ENCODE results near the gene GAP43. TPM values are rescaled to one million over a fixed set of nuclear protein-coding genes. Genes with fewer than 3 reads are reported as not detected.

GAP43 gene
- total RNA-seq, 1 donor from 2014 or later, result not detected

- peaks cover 22% of the 10 kb centered on the region for H3K4me1 Mint-ChIP-seq
- peaks cover 13% of the 10 kb centered on the region for H3K27me3 Mint-ChIP-seq
- intact Hi-C loops (cut with micrococcal nuclease), result no loop called here
- no peaks in the 10 kb centered on the region for H3K9me3 Mint-ChIP-seq
- no peak overlapping the region for H3K4me3 Mint-ChIP-seq
- H3K36me3 Mint-ChIP-seq (ENCODE audit: low read depth), result no peaks in the 10 kb centered on the region
- H3K27ac Mint-ChIP-seq, result no peak overlapping the region
- peak; percentile 53 for DNase-seq
Measured at GRCh38 chr3:115660646-115661337, 37.5 kb downstream of the GAP43 start.

- DNase-seq, result no peak
- Mint-ChIP-seq H3K4me3 (no peak overlapping the region), H3K27ac (no peak overlapping the region), H3K4me1 (peaks cover 17% of the 10 kb centered on the region), H3K9me3 (no peaks in the 10 kb centered on the region), H3K27me3 (peaks cover 12% of the 10 kb centered on the region), H3K36me3 (ENCODE audit: low read depth) (no peaks in the 10 kb centered on the region)
- intact Hi-C loops (cut with micrococcal nuclease), result no loop called here
Measured at GRCh38 chr3:115662356-115662755, 39.0 kb downstream of the GAP43 start.

- intact Hi-C loops (cut with micrococcal nuclease), result no loop called here
- H3K36me3 Mint-ChIP-seq (ENCODE audit: low read depth), result no peaks in the 10 kb centered on the region
- no peak overlapping the region for H3K4me3 Mint-ChIP-seq
- peaks cover 10% of the 10 kb centered on the region for H3K4me1 Mint-ChIP-seq
- no peaks in the 10 kb centered on the region for H3K9me3 Mint-ChIP-seq
- H3K27ac Mint-ChIP-seq, result no peak overlapping the region
- no peak for DNase-seq
- H3K27me3 Mint-ChIP-seq, result peaks cover 12% of the 10 kb centered on the region
Measured at GRCh38 chr3:115663414-115663813, 40.1 kb downstream of the GAP43 start.

DNA sequence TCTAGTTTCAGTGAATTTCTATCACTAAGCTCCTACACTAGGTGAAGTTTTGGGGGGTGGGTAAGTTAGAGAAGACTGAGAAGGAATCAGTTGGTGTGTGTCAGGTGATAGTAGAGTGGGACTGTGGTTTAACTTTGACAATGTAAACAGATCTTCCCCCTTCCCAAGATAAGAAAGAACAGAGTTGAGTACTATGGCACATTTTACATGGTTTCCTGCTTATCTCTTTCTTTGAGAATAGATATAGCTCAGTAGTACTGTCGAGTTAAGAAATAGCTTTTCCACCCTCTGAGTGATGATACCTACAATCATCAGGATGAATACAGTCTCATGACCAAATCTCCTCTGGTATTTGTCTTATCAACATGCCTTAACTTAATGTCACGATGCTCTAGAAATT, 42.8 kb downstream of the GAP43 start:
- Mint-ChIP-seq H3K27ac (no peak overlapping the region), H3K27me3 (peaks cover 12% of the 10 kb centered on the region), H3K9me3 (no peaks in the 10 kb centered on the region), H3K36me3 (ENCODE audit: low read depth) (no peaks in the 10 kb centered on the region), H3K4me3 (no peak overlapping the region), H3K4me1 (peaks cover 5% of the 10 kb centered on the region)
- DNase-seq, result no peak
- intact Hi-C loops (cut with micrococcal nuclease), result no loop called here

- DNase-seq, result no peak
- Mint-ChIP-seq H3K27ac (no peak overlapping the region), H3K27me3 (peaks cover 15% of the 10 kb centered on the region), H3K36me3 (ENCODE audit: low read depth) (no peaks in the 10 kb centered on the region), H3K4me3 (no peak overlapping the region), H3K9me3 (no peaks in the 10 kb centered on the region), H3K4me1 (peaks cover 6% of the 10 kb centered on the region)
- intact Hi-C loops (cut with micrococcal nuclease), result no loop called here
Measured at GRCh38 chr3:115666920-115667737, 43.8 kb downstream of the GAP43 start.

DNA sequence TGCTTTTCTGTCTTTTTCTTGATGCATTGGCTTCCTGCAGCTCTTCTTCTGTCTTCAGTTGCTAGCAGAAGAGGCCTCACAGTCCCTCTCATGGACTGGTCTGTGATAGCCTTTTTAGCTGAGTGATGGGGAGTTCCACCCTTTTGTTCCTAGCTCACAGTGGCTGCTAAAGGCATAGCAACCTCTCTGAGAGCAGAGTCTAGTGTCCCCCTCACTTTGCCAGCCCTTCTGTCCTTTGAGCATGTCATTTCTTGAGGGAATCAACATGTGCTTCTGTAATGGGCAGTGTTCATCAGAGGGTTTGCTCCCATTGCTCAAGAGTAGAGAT, 44.4 kb downstream of the GAP43 start:
- no peak overlapping the region for H3K27ac Mint-ChIP-seq
- peaks cover 7% of the 10 kb centered on the region for H3K4me1 Mint-ChIP-seq
- H3K9me3 Mint-ChIP-seq, result no peaks in the 10 kb centered on the region
- peaks cover 18% of the 10 kb centered on the region for H3K27me3 Mint-ChIP-seq
- intact Hi-C loops (cut with micrococcal nuclease), result no loop called here
- DNase-seq, result no peak
- H3K36me3 Mint-ChIP-seq (ENCODE audit: low read depth), result no peaks in the 10 kb centered on the region
- H3K4me3 Mint-ChIP-seq, result no peak overlapping the region

DNA sequence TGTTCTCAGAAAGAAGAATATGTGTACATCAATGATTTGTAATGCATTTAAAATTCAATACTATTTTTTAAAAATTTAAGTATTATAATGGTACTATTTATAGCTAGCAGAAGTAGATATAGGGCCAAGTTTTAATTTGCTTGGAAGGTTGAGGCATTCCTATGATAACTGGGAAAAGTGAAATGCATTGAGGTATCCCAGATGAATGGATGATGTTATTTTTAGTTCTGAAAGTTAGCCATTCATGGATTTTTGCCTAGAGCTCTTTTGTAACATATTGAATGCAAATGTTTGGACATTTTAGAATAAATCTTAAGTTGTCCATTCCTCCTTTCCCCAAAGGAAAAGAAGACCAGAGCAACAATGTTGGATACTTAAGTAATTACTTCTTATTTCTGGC, 47.6 kb downstream of the GAP43 start:
- H3K27me3 Mint-ChIP-seq, result peaks cover 22% of the 10 kb centered on the region
- H3K4me1 Mint-ChIP-seq, result peaks cover 5% of the 10 kb centered on the region
- H3K4me3 Mint-ChIP-seq, result no peak overlapping the region
- H3K27ac Mint-ChIP-seq, result no peak overlapping the region
- H3K9me3 Mint-ChIP-seq, result no peaks in the 10 kb centered on the region
- DNase-seq, result no peak
- intact Hi-C loops (cut with micrococcal nuclease), result no loop called here
- H3K36me3 Mint-ChIP-seq (ENCODE audit: low read depth), result no peaks in the 10 kb centered on the region

GRCh38 chr3:115671761-115672455, 48.6 kb downstream of the GAP43 start:
- Mint-ChIP-seq H3K36me3 (ENCODE audit: low read depth) (no peaks in the 10 kb centered on the region), H3K9me3 (no peaks in the 10 kb centered on the region), H3K27me3 (peaks cover 28% of the 10 kb centered on the region), H3K4me3 (no peak overlapping the region), H3K27ac (no peak overlapping the region), H3K4me1 (peaks cover 5% of the 10 kb centered on the region)
- no peak for DNase-seq
- intact Hi-C loops (cut with micrococcal nuclease), result no loop called here

DNA sequence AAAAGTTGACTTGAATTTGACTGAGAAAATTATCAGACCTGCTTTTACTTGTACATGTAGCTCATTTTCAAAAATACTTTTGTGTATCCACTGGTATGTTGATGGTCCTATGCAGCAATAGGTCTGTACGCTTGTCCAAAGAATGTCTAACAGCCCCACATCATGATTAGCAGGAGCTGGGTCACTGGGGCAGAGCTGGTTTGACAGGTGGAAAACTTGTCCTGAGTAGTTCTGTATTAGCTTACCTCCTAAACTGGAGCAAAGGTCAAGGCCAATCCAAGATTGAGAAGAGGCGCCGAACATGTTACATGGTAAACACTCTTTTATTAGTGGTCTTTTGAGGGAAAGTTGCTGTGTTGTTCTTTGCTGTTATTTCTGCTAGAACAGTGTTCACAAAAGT, 50.6 kb downstream of the GAP43 start:
- no peak overlapping the region for H3K27ac Mint-ChIP-seq
- H3K27me3 Mint-ChIP-seq, result peaks cover 33% of the 10 kb centered on the region
- intact Hi-C loops (cut with micrococcal nuclease), result no loop called here
- H3K36me3 Mint-ChIP-seq (ENCODE audit: low read depth), result no peaks in the 10 kb centered on the region
- peaks cover 2% of the 10 kb centered on the region for H3K4me1 Mint-ChIP-seq
- H3K9me3 Mint-ChIP-seq, result no peaks in the 10 kb centered on the region
- DNase-seq, result no peak
- no peak overlapping the region for H3K4me3 Mint-ChIP-seq

GRCh38 chr3:115676336-115676735, 53.0 kb downstream of the GAP43 start:
- no peak overlapping the region for H3K27ac Mint-ChIP-seq
- DNase-seq, result no peak
- intact Hi-C loops (cut with micrococcal nuclease), result no loop called here
- no peak overlapping the region for H3K4me3 Mint-ChIP-seq
- no peaks in the 10 kb centered on the region for H3K9me3 Mint-ChIP-seq
- peaks cover 2% of the 10 kb centered on the region for H3K4me1 Mint-ChIP-seq
- H3K27me3 Mint-ChIP-seq, result peaks cover 45% of the 10 kb centered on the region
- no peaks in the 10 kb centered on the region for H3K36me3 Mint-ChIP-seq (ENCODE audit: low read depth)

- Mint-ChIP-seq H3K27ac (no peak overlapping the region), H3K36me3 (ENCODE audit: low read depth) (no peaks in the 10 kb centered on the region), H3K4me3 (no peak overlapping the region), H3K27me3 (peaks cover 35% of the 10 kb centered on the region), H3K9me3 (no peaks in the 10 kb centered on the region), H3K4me1 (no peaks in the 10 kb centered on the region)
- intact Hi-C loops (cut with micrococcal nuclease), result loop anchor here (10.0 kb wide), 1 partner anchor 166 kb away; no protein-coding TSS in a partner anchor
- DNase-seq, result no peak
Measured at GRCh38 chr3:115680803-115681345, 57.6 kb downstream of the GAP43 start.

GRCh38 chr3:115681736-115682135, 58.4 kb downstream of the GAP43 start:
- H3K4me1 Mint-ChIP-seq, result no peaks in the 10 kb centered on the region
- intact Hi-C loops (cut with micrococcal nuclease), result loop anchor here (10.0 kb wide), 1 partner anchor 167 kb away; no protein-coding TSS in a partner anchor
- no peak for DNase-seq
- no peak overlapping the region for H3K27ac Mint-ChIP-seq
- H3K36me3 Mint-ChIP-seq (ENCODE audit: low read depth), result no peaks in the 10 kb centered on the region
- H3K4me3 Mint-ChIP-seq, result no peak overlapping the region
- peaks cover 33% of the 10 kb centered on the region for H3K27me3 Mint-ChIP-seq
- no peaks in the 10 kb centered on the region for H3K9me3 Mint-ChIP-seq

DNA sequence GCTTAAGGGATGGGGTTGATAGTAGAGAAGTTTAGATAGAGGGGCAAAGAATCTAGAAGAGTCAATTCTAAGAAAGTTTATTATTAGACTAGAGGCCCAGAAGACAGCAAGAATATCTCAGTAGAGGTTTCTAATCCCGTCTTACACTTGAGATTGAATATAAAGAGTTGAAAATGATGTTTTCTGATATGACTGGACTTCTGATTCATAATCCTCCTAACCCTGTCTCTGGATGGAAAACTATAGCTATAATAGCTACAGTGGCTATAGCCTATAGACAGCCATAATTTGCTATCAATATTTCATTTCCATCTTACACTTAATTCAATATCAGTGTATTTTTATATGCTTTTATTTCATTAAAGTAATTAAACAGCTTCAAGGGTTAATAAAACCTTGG, 60.0 kb downstream of the GAP43 start:
- Mint-ChIP-seq H3K9me3 (no peaks in the 10 kb centered on the region), H3K4me3 (no peak overlapping the region), H3K27me3 (peaks cover 26% of the 10 kb centered on the region), H3K27ac (no peak overlapping the region), H3K36me3 (ENCODE audit: low read depth) (no peaks in the 10 kb centered on the region), H3K4me1 (no peaks in the 10 kb centered on the region)
- intact Hi-C loops (cut with micrococcal nuclease), result loop anchor here (10.0 kb wide), 1 partner anchor 169 kb away; no protein-coding TSS in a partner anchor
- no peak for DNase-seq

DNA sequence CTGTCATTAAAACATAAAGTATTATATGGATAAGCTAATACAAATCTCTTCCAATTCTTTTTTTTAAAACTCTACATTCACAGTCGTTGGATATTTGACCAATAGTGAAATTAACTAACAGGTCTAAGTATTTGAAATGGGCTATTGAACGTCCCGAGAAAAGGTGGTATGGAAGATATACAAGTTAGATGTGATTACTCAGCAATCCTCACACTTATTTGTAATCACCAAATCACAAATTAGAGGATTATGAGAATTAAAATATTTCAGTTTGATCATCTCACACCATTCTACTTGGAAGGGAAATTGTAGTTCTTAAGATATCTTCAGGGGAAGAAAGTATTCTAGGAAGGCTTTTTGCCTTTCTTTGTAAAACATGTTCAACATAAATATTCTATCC, 60.5 kb downstream of the GAP43 start:
- H3K4me1 Mint-ChIP-seq, result no peaks in the 10 kb centered on the region
- intact Hi-C loops (cut with micrococcal nuclease), result loop anchor here (10.0 kb wide), 1 partner anchor 169 kb away; no protein-coding TSS in a partner anchor
- H3K27me3 Mint-ChIP-seq, result peaks cover 26% of the 10 kb centered on the region
- H3K36me3 Mint-ChIP-seq (ENCODE audit: low read depth), result no peaks in the 10 kb centered on the region
- DNase-seq, result no peak
- H3K9me3 Mint-ChIP-seq, result no peaks in the 10 kb centered on the region
- H3K27ac Mint-ChIP-seq, result no peak overlapping the region
- no peak overlapping the region for H3K4me3 Mint-ChIP-seq
